WTC11 (cell line): Measurements from ENCODE around the gene KANK3.

Experiments used
- ATF1 ChIP-seq: sonication (generic); formaldehyde crosslinking; IDR thresholded peaks from 2 replicates; pipeline ENCODE4 v1.8.1; 2023; ENCODE audit warnings: mild to moderate bottlenecking, moderate library complexity, missing genetic modification reagents
- CBFB ChIP-seq: sonication (generic); formaldehyde crosslinking; IDR thresholded peaks from 2 replicates; pipeline ENCODE4 v1.8.1; 2022; ENCODE audit warnings: mild to moderate bottlenecking, low read depth, missing genetic modification reagents
- CREM ChIP-seq: sonication (generic); formaldehyde crosslinking; IDR thresholded peaks from 2 replicates; pipeline ENCODE4 v1.8.1; 2022; ENCODE audit warnings: mild to moderate bottlenecking, missing genetic modification reagents, moderate library complexity
- CTCF ChIP-seq: fragments of 200-600 bp; IDR thresholded peaks from 2 replicates; pipeline ENCODE4 v1.8.0; 2022; ENCODE audit warnings: antibody characterized with exemption
- E2F1 ChIP-seq: sonication (generic); formaldehyde crosslinking; IDR thresholded peaks from 2 replicates; pipeline ENCODE4 v1.8.0; 2022; ENCODE audit warnings: mild to moderate bottlenecking, missing genetic modification reagents
- ELF4 ChIP-seq: sonication (generic); formaldehyde crosslinking; IDR thresholded peaks from 2 replicates; pipeline ENCODE4 v1.8.1; 2022; ENCODE audit warnings: low read depth, mild to moderate bottlenecking, moderate library complexity, missing genetic modification reagents
- ESRRA ChIP-seq: sonication (generic); formaldehyde crosslinking; IDR thresholded peaks from 2 replicates; pipeline ENCODE4 v1.8.1; 2022; ENCODE audit warnings: mild to moderate bottlenecking, missing genetic modification reagents, borderline replicate concordance
- ETV6 ChIP-seq: sonication (generic); formaldehyde crosslinking; IDR thresholded peaks from 2 replicates; pipeline ENCODE4 v1.8.1; 2022; ENCODE audit warnings: mild to moderate bottlenecking, missing genetic modification reagents
- HMGA2 ChIP-seq: fragments of 250-450 bp; sonication (Bioruptor Pico); IDR thresholded peaks from 2 replicates; pipeline ENCODE4 v1.4.0; 2021; ENCODE audit warnings: mild to moderate bottlenecking, moderate library complexity
- KAT7 ChIP-seq: sonication (generic); formaldehyde crosslinking; IDR thresholded peaks from 2 replicates; pipeline ENCODE4 v1.8.1; 2023; ENCODE audit warnings: missing genetic modification reagents, mild to moderate bottlenecking, borderline replicate concordance
- NR2C2 ChIP-seq: sonication (generic); formaldehyde crosslinking; IDR thresholded peaks from 2 replicates; pipeline ENCODE4 v1.8.0; 2022; ENCODE audit warnings: mild to moderate bottlenecking, missing genetic modification reagents
- TEAD1 ChIP-seq: sonication (generic); formaldehyde crosslinking; IDR thresholded peaks from 2 replicates; pipeline ENCODE4 v1.8.0; 2022; ENCODE audit warnings: mild to moderate bottlenecking, missing genetic modification reagents

GRCh38 chr19:8360196-8360595 lies 17.1 kb upstream of the KANK3 start:
- TF ChIP-seq CBFB (CRISPR knock-in tag) (no peak), CTCF (no peak), E2F1 (CRISPR knock-in tag) (no peak), TEAD1 (CRISPR knock-in tag) (no peak), NR2C2 (CRISPR knock-in tag) (no peak), ESRRA (no peak), CREM (CRISPR knock-in tag) (no peak), ETV6 (CRISPR knock-in tag) (no peak), HMGA2 (CRISPR knock-in tag) (no peak), ELF4 (no peak), KAT7 (no peak), ATF1 (no peak)
